Activated CD4-positive, alpha-beta T cell treated with anti-CD3 and anti-CD28 coated beads, Interleukin-2, amount 50 U/mL, for 24 hours (primary cell): ENCODE measurements around the gene INPP4A.
A peak's percentile ranks its signal among the peaks of the same experiment; 100 is the strongest.
"Not testable (repeated sequence)": the region's sequence is repeated elsewhere in the genome, so short reads cannot be mapped to it uniquely, and the experiment has no call there.

ENCODE experiments used
- DNase-seq, 2 donors: peaks; one replicate each; pipeline ENCODE4 v3.0.0-alpha.2; 2020; ENCODE audit warnings: low read depth in 1 of 2, low spot score in 1 of 2

The INPP4A gene

DNA sequence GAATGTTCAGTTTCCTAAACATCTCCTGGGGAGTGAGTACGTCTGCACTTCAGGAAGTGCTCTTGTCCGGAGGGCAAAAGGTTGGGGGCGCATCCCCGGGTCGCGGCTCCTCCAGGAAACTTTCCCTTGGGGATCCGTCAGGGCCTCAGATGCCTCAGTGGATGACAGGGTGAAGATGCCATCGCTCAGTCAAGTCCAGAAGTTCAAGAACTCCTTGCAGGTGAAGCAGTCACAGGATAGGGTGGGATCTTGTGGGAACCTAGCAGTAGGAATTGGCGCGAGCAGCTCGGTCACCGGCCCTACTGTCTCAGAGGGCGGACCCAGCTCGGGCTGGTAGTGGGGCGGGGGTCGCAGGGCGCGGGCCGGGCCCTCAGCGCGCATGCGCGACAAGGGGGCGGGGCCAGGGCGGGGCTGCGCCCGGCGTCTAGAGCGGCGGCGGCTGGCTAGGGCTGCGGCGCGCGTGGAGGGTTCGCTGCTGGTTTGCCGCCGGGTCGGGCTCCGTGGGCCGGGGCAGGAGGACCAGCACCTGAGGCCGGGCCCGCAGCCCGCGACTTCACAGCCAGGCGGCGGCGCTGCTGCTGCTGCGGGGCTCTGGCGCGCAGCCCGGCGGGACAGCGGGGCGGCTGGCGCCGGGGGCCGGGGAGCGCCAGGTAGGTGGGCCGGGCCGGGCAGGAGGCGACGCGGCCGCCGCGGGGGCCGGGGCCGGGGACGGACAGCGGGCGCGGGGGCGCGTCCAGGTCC is at the start of gene INPP4A:
INPP4A (plus strand) TSS at position 423 of the 741 bp plus-strand sequence. CDS start 75,191 bp downstream, outside the sequence.
- peak; percentile 59 to 70 for DNase-seq

DNA sequence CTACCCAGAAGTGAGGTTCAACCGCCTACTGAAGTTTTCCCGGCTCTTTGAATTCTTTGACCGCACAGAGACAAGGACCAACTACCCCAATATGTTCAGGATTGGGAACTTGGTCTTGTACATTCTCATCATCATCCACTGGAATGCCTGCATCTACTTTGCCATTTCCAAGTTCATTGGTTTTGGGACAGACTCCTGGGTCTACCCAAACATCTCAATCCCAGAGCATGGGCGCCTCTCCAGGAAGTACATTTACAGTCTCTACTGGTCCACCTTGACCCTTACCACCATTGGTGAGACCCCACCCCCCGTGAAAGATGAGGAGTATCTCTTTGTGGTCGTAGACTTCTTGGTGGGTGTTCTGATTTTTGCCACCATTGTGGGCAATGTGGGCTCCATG is 48.7 kb upstream of the INPP4A start:
- no peak for DNase-seq

DNA sequence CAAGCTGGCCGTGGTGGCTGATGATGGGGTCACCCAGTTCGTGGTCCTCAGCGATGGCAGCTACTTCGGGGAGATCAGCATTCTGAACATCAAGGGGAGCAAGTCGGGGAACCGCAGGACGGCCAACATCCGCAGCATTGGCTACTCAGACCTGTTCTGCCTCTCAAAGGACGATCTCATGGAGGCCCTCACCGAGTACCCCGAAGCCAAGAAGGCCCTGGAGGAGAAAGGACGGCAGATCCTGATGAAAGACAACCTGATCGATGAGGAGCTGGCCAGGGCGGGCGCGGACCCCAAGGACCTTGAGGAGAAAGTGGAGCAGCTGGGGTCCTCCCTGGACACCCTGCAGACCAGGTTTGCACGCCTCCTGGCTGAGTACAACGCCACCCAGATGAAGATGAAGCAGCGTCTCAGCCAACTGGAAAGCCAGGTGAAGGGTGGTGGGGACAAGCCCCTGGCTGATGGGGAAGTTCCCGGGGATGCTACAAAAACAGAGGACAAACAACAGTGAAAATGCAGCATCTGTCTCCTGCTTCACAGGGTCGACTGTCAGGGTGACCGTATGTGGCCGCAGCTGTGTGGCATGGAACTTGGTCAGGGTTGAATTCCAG is 47.8 kb upstream of the INPP4A start:
- no peak for DNase-seq

DNA sequence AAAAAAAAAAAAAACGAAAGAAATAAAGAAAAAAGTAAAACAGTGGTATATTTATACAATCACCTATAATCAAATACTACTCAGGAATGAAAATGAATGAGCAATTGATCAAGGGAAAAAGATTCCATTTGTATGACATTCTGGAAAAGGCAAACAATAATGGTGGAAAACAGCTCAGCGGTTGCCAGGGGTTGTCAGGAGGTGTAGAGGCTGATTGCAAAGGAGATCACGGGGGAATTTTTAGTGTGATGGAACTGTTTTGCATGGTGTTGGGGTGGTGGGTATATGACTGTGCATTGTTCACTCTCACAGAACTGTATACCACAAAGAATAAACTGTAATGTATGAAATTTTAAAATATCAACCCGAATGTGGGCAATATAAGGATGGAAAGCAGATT is 45.5 kb upstream of the INPP4A start:
- DNase-seq: no peak

DNA sequence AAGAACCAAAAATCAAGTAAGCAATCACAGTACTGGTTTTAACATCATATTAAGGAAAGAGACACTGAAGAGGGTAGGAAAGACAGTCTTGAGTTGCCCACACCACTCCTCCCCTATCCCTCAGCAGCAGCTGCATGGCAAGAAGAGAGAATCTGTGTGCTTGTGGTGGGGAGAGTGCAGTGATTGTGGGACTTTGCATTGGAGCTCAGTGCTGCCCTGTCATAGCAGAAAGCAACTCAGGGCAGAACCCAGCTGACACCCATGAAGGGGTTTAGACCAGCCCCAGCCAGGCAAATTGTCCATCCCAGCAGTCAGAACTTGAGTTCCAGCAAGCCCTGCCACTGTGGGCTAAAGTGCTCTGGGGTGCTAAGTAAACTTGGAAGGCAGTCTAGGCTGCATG is 40.8 kb upstream of the INPP4A start:
- DNase-seq: no peak

DNA sequence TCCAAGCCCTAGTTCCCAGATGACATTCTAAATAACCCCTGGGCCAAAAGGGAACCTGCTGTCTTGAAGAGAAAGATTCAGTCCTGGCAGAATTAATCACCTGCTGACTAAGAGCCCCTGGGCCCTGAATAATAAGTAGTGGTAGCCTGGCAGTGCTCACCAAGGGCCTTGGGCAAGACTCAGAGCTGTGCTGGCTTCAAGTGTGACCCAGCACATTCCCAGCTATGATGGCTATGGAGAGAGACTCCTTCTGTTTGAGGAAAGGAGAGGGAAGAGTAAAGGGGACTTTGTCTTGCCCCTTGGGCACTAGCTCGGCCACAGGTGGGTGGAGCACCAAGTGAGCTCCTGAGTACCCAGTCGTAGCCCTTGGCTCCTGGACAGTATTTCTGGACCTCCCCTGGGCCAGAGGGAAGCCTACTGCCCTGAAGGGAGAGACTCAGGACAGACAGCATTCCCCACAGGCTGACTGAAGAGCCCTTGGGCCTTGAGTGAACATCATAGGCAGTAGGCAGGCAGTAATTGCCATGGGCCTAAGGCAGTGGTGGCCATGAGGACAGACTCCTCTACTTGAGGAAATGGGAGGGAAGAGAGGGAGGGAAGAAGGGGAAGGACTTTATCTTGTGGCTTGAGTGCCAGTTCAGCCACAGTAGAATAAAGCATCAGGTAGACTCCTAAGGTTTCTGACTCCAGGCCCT is 40.0 kb upstream of the INPP4A start:
- no peak for DNase-seq

DNA sequence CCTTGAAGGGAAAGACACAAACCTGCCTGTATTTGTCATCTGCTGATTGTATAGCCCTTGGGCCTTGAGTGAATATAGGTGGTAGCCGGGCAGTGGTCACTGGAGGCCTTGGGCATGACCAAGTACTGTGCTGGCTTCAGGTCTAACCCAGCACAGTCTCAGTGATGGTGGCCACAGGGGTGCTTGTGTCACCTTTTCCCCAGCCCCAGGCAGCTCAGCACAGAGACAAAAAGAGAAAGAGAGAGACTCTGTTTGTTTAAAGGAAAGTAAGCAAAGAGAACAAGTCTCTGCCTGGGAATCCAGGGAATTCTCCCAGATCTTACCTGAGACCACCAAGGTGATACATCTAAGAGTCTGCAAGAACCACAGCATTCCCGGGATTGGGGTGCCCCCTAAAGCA is 39.4 kb upstream of the INPP4A start:
- DNase-seq: no peak

DNA sequence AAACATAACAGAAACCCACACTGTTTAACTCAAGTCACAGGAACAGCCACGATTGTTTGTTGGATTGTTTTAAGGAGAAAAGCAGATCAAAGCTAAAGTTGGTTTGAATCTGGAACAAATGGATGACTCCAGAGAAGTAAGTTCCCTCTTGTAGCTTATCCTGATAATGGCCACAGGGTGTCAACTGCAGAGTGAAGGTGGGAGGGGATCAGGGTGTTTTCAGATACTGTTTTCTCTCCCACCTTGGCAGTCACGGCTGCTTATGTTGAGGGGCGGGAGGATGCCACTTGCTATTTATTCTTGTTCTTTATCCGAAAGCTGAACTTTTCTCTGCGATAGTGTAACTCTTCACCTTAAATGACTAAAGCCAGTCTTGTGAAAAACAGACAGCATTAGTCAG is 36.5 kb upstream of the INPP4A start:
- no peak for DNase-seq

DNA sequence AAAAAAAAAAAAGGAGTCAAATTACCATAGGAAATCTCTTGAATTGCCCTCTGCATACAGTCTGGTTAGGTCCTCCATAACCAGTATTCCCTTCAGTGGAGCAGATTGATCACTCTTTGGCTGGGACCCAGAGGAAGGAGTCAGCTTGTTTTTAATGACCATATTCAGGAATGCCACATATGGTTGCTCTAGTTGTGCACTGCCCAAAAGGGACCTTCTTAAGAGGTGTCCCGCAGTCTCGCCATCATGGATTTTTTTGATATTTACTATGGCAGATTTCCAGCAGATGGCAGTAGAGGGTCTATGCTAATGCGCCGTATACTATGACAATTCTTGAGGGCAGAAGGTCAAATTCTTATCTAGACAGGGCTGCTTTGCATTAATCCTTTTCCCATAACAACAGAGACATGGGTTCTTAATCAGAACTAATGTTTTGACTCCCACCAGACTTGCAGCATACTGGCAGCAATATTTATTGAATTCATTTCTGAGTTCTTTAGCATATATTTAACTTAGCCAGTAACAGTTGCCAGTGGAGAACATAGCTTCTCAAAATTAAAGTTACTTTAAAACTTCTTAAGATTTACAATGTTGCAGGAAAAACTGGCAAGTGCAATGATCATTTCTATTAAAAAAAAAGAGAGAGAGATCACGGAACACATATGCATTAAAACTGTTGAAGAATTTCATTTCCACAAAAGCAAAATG is 31.8 kb upstream of the INPP4A start:
- peak; percentile 8 to 67 for DNase-seq

DNA sequence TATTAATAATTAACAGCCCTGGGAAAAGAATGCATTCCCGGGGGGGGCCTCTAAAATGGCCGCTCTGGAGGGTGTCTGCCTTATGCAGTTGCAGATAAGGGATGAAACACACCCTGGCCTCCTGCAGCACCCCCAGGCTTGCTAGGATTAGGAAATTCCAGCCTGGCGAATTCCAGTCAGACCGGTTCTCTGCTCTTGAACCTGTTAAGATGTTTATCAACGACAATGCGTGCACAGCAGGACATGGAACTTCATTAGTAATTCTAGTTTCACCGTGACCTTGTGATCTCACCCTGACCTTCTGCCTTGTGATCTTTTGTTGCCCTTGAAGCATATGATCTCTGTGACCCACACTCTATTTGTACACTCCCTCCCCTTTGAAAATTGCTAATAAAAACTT is 30.4 kb upstream of the INPP4A start:
- DNase-seq: not testable (repeated sequence)

DNA sequence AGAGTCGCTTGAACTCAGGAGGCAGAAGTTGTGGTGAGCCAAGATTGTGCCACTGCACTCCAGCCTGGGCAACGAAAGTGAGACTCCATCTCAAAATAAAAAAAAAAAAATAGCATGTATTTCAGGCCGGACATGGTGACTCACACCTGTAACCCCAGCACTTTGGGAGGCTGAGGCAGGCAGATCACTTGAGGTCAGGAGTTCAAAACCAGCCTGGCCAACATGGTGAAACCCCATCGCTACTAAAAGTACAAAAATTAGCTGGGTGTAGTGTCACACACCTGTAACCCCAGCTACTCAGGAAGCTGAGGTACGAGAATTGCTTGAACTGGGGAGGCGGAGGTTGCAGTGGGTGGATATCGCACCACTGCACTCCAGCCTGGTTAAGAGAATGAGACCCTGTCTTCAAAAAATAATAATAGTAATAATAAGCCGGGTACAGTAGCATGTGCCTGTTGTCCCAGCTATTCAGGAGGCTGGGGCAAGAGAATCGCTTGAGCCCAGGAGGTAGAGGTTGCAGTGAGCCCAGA is 28.9 kb upstream of the INPP4A start:
- not testable (repeated sequence) for DNase-seq

DNA sequence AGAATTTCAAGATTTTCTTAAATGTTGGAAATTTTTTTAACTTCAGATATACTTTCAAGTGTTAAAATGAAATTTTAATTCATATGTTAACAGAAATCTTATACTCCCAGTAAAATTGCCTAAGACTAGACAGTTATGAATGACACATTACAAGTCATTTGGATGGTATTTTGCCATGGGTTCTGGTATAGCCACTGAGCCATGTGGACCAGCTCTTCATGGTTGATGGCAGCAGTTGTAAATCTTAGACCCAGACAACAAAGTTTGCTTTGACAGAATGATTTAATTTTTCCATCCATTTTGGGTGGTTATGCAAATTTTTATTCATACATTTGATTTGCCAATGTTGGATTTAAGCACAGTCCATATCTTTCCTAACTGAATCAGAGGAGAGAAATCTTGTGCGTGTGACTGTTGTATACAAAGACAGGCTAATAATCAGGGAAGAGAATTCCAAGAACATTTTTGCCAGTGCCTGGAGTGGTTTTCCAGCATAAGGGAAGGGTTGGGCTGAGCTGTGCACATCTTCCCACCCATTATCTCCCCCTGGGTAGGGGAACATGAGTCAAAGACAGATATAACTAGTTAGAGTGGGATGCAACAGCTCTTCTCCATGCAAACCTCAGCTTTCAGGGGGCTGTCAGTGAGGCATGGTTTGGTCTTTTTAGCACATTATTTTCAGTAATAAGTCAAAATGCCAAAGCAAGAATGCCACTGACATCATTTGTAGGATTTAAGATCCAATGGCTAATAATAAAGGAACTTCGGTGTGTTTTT is 28.1 kb upstream of the INPP4A start:
- DNase-seq: no peak

DNA sequence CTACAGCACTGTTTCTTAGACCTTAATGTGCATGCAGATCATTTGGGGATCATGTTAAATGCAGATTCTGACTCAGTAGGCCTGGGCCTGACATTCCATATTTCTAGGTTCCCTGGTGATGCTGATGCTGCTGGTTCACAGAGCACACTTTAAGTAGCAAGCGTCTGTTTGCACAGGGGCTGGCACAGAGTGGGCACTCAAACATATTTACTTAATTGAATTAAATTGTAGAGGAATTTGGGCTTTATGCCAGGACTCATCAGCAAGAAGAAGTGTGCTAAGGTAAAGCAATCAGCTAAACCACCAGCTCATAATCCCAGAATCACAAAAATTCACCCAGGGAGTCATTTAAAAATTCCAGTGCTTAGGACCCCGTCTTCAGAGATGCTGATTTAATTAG is 25.1 kb upstream of the INPP4A start:
- DNase-seq: no peak

DNA sequence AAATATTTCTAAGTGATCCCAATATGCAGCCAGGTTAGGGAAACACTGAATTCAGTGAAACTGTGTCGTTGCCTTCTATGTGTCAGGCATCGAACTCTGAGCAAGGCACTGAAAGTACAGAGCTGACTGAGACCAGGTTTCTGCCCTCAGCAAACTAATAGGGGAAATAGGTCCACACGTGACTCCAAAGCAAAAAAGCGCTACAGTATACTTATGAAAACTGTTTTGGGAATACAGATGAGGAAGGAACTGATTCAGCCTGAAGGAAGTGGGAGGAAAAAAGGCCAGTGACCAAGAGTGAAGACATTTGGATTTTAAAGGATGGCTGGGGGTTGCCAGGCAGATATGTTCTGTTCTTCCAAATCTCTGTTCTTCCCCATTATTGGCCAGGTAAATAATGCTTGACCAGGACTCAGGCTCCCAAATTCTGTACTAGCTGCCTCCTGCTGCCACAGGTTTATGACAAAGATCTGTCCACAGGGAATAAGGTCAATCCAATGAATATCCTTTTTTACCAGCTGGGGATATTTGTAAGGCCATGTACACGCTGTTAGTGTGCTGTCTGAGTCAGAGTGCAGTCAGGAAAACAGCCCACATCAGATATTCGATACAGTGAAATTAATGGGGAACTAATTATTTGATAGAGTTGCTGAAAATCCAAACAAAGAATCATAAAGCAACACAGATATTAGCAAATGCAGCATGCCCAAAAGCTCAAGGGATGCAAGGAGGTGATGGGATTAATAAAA is 24.5 kb upstream of the INPP4A start:
- no peak for DNase-seq

DNA sequence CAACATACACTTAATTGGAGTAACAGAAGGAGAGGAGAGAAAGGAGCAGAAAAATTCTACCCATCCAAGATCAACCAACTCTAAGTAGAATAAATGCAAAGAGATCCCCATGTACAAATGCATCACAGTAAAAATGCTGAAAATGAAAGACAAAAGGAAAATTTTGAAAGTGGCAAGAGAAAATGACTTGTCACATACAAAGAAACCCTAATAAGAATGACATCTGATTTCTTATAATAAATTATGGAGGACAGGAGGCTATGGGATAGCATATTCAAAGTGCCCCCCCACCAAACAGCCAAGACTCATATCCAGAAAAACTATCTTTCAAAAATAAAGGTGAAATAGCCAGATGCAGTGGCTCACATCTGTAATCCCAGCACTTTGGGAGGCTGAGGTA is 22.2 kb upstream of the INPP4A start:
- DNase-seq: no peak

DNA sequence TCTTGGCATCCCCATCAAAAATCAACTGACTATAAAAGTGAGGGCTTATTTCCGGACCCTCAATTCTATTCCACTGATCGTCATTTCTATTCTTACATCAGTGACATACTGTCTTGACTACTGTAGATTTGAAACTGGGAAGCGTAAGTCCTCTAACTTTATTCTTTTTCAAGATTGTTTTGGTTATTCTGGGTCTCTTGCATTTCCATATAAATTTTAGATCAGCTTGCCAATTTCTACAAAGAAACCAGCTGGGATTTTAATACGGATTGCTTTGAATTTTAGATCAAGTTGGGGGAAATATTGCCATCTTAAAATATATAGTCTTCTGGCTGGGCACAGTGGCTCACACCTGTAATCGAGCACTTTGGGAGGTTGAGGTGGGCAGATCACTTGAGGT is 17.9 kb upstream of the INPP4A start:
- DNase-seq: no peak

DNA sequence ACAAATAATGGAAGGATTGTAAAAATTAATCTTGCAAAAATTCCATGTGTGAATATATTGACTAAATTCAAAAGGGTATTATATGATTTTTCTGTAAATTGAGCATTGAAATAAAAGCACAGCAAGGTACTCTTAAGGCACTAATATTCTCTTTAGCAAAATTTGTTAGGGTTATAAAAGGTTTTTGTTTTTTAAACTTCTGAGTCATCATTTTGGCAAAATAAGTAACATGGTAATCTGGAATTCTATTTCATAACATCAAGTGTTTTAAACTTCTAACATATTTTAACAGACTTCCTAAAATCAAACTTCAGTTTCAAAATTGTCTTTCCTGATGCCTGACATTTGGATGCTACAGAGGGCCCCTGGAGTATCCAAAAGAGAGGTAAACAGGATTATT is 12.5 kb upstream of the INPP4A start:
- no peak for DNase-seq

DNA sequence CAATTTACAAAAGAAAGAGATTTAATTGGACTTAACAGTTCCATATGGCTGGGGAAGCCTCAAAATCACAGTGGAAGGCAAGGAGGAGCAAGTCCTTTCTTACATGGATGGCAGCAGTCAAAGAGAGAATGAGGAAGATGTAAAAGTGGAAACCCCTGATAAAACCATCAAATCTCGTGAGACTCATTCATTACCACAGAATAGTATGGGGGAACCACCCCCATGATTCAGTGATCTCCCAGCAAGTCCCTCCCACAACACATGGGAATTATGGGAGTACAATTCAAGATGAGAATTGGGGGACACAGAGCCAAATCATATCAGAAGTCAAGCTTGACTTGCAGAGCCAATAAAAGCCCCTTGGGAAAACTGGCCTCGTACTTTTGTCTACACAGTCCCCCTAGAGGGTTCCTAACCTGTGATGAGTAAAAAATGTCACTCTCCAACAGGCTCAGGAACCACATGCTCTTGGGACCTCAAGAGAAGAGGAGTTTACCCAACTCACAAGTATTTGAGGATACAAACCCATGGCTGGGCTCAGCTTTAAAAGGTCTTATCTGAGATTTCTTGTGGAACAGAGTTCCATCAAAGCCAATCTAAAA is 11.2 kb upstream of the INPP4A start:
- no peak for DNase-seq

DNA sequence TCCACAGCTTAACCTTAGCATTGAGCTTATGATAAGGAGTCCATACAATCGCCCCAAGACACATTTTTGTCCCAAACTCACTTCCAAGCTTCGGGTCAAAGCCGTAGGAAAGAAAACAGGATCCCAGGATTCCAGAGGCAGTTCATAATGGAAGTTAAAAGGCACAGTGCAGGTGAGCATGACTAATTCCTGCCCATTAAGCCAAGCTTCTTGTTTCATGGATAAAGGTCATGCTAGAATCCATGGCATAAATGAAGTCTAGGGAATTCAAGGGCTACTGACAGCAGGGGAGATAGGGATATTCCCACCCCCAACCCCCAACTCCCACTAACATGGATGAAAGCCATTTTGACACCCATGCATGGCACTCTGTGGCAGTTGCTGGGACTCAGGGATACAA is 10.2 kb upstream of the INPP4A start:
- DNase-seq: no peak

DNA sequence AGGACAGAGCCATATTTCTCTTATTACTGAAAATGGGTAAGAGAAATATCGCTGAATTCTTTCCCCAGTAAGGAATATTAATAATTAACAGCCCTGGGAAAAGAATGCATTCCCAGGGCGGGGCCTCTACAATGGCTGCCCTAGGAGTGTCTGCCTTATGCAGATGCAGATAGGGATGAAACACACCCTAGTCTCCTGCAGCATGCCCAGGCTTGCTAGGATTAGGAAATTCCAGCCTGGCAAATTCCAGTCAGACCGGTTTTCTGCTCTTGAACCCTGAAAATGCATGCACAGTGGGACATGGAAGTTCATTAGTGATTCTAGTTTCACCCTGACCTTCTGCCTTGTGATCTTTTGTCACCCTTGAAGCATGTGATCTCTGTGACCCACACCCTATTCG is 9.0 kb upstream of the INPP4A start:
- not testable (repeated sequence) for DNase-seq
